ENCODE data around the gene PPM1H. TPM values are rescaled to one million over a fixed set of nuclear protein-coding genes. Genes with fewer than 3 reads are reported as not detected.

PPM1H gene
- total RNA-seq, 1 donor from 2014 or later: 6.3 TPM

- Mint-ChIP-seq H3K4me1 (ENCODE audit: low read depth, unreplicated experiment) (peaks cover 57% of the 10 kb centered on the region), H3K36me3 (ENCODE audit: unreplicated experiment) (no peaks in the 10 kb centered on the region), H3K27me3 (ENCODE audit: unreplicated experiment) (peaks cover 11% of the 10 kb centered on the region), H3K9me3 (ENCODE audit: unreplicated experiment) (peaks cover 5% of the 10 kb centered on the region), H3K4me3 (ENCODE audit: unreplicated experiment) (no peak overlapping the region), H3K27ac (ENCODE audit: unreplicated experiment) (no peak overlapping the region)
- TF ChIP-seq CTCF (IDR thresholded peaks at IDR 0.05; ENCODE audit: partially characterized antibody, unreplicated experiment): no peak
- no peak for DNase-seq
These were observed 220.7 kb downstream of the PPM1H start for GRCh38 chr12:62714181-62714773.

- peaks cover 59% of the 10 kb centered on the region for H3K4me1 Mint-ChIP-seq (ENCODE audit: low read depth, unreplicated experiment)
- no peak for TF ChIP-seq CTCF (IDR thresholded peaks at IDR 0.05; ENCODE audit: partially characterized antibody, unreplicated experiment)
- DNase-seq: no peak
- H3K9me3 Mint-ChIP-seq (ENCODE audit: unreplicated experiment): peaks cover 5% of the 10 kb centered on the region
- peaks cover 11% of the 10 kb centered on the region for H3K27me3 Mint-ChIP-seq (ENCODE audit: unreplicated experiment)
- no peak overlapping the region for H3K27ac Mint-ChIP-seq (ENCODE audit: unreplicated experiment)
- no peaks in the 10 kb centered on the region for H3K36me3 Mint-ChIP-seq (ENCODE audit: unreplicated experiment)
- no peak overlapping the region for H3K4me3 Mint-ChIP-seq (ENCODE audit: unreplicated experiment)
These were observed 221.2 kb downstream of the PPM1H start for GRCh38 chr12:62713723-62714122.

- H3K27me3 Mint-ChIP-seq (ENCODE audit: unreplicated experiment): peaks cover 11% of the 10 kb centered on the region
- peaks cover 53% of the 10 kb centered on the region for H3K4me1 Mint-ChIP-seq (ENCODE audit: low read depth, unreplicated experiment)
- no peaks in the 10 kb centered on the region for H3K36me3 Mint-ChIP-seq (ENCODE audit: unreplicated experiment)
- peak overlapping the region; percentile 23 for H3K4me3 Mint-ChIP-seq (ENCODE audit: unreplicated experiment)
- H3K9me3 Mint-ChIP-seq (ENCODE audit: unreplicated experiment): peaks cover 5% of the 10 kb centered on the region
- no peak for TF ChIP-seq CTCF (IDR thresholded peaks at IDR 0.05; ENCODE audit: partially characterized antibody, unreplicated experiment)
- H3K27ac Mint-ChIP-seq (ENCODE audit: unreplicated experiment): no peak overlapping the region
- no peak for DNase-seq
These were observed 222.0 kb downstream of the PPM1H start for GRCh38 chr12:62712681-62713573.

- Mint-ChIP-seq H3K27ac (ENCODE audit: unreplicated experiment) (peak overlapping the region; percentile 3), H3K9me3 (ENCODE audit: unreplicated experiment) (peaks cover 5% of the 10 kb centered on the region), H3K27me3 (ENCODE audit: unreplicated experiment) (peaks cover 11% of the 10 kb centered on the region), H3K4me1 (ENCODE audit: low read depth, unreplicated experiment) (peaks cover 41% of the 10 kb centered on the region), H3K36me3 (ENCODE audit: unreplicated experiment) (no peaks in the 10 kb centered on the region), H3K4me3 (ENCODE audit: unreplicated experiment) (peak overlapping the region; percentile 14)
- DNase-seq: no peak
- no peak for TF ChIP-seq CTCF (IDR thresholded peaks at IDR 0.05; ENCODE audit: partially characterized antibody, unreplicated experiment)
These were observed 223.2 kb downstream of the PPM1H start for GRCh38 chr12:62711631-62712241.
